ENCODE data around the gene BCAS1. TPM values are rescaled to one million over a fixed set of nuclear protein-coding genes. Genes with fewer than 3 reads are reported as not detected.

BCAS1 gene
- total RNA-seq, 1 donor from 2014 or later, result 2.8 TPM

- TF ChIP-seq CTCF (IDR thresholded peaks at IDR 0.05), result no peak
- Histone ChIP-seq H3K4me1 (no peaks in the 10 kb centered on the region), H3K9me3 (no peaks in the 10 kb centered on the region), H3K27me3 (ENCODE audit: low read depth) (no peaks in the 10 kb centered on the region), H3K36me3 (no peaks in the 10 kb centered on the region), H3K27ac (no peak overlapping the region), H3K4me3 (no peak overlapping the region)
- intact Hi-C loops (cut with DNase I), result no loop called here
- no peak for ATAC-seq
- no peak for DNase-seq
These were observed 5.9 kb upstream of the BCAS1 start for GRCh38 chr20:54076259-54076658.

- Histone ChIP-seq H3K4me1 (no peaks in the 10 kb centered on the region), H3K27ac (no peak overlapping the region), H3K4me3 (no peak overlapping the region), H3K27me3 (ENCODE audit: low read depth) (no peaks in the 10 kb centered on the region), H3K9me3 (no peaks in the 10 kb centered on the region), H3K36me3 (no peaks in the 10 kb centered on the region)
- DNase-seq, result no peak
- no peak for ATAC-seq
- intact Hi-C loops (cut with DNase I), result no loop called here
- TF ChIP-seq CTCF (IDR thresholded peaks at IDR 0.05), result no peak
These were observed 4.9 kb upstream of the BCAS1 start for GRCh38 chr20:54075322-54075721.

- intact Hi-C loops (cut with DNase I), result no loop called here
- no peaks in the 10 kb centered on the region for H3K9me3 ChIP-seq
- no peaks in the 10 kb centered on the region for H3K27me3 ChIP-seq (ENCODE audit: low read depth)
- no peaks in the 10 kb centered on the region for H3K4me1 ChIP-seq
- DNase-seq (no peak), ATAC-seq (no peak)
- no peak overlapping the region for H3K4me3 ChIP-seq
- TF ChIP-seq CTCF (IDR thresholded peaks at IDR 0.05), result no peak
- H3K27ac ChIP-seq, result no peak overlapping the region
- H3K36me3 ChIP-seq, result no peaks in the 10 kb centered on the region
These were observed 4.1 kb upstream of the BCAS1 start for GRCh38 chr20:54074511-54074910.

DNA sequence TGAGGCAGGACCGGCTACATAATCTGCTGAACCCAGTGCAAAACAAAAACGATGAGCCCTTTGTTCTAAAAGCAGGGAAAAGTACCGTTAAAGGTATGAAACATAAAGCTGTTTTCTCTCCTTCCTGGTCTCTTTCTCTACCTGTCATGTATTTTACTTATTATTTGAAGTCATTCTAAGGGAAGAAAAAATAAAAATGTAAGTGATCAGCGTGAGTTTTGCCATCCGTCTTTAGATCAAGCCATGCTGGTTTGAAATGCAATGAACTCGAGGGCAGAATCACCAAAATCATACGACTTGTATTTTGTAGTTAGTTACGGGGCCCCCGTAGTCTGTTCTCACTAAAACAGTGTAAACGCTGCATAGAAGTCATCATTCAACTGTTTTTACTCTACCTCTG, 2.9 kb upstream of the BCAS1 start:
- Histone ChIP-seq H3K4me1 (no peaks in the 10 kb centered on the region), H3K27ac (no peak overlapping the region), H3K9me3 (no peaks in the 10 kb centered on the region), H3K27me3 (ENCODE audit: low read depth) (no peaks in the 10 kb centered on the region), H3K36me3 (no peaks in the 10 kb centered on the region), H3K4me3 (no peak overlapping the region)
- intact Hi-C loops (cut with DNase I), result no loop called here
- ATAC-seq, result no peak
- no peak for DNase-seq
- TF ChIP-seq CTCF (IDR thresholded peaks at IDR 0.05), result no peak

GRCh38 chr20:54069501-54069971, 858 bp downstream of the BCAS1 start:
- no peak for TF ChIP-seq CTCF (IDR thresholded peaks at IDR 0.05)
- no peak overlapping the region for H3K4me3 ChIP-seq
- intact Hi-C loops (cut with DNase I), result no loop called here
- H3K27ac ChIP-seq, result no peak overlapping the region
- no peaks in the 10 kb centered on the region for H3K4me1 ChIP-seq
- no peaks in the 10 kb centered on the region for H3K9me3 ChIP-seq
- H3K36me3 ChIP-seq, result no peaks in the 10 kb centered on the region
- H3K27me3 ChIP-seq (ENCODE audit: low read depth), result no peaks in the 10 kb centered on the region
- DNase-seq (no peak), ATAC-seq (no peak)

DNA sequence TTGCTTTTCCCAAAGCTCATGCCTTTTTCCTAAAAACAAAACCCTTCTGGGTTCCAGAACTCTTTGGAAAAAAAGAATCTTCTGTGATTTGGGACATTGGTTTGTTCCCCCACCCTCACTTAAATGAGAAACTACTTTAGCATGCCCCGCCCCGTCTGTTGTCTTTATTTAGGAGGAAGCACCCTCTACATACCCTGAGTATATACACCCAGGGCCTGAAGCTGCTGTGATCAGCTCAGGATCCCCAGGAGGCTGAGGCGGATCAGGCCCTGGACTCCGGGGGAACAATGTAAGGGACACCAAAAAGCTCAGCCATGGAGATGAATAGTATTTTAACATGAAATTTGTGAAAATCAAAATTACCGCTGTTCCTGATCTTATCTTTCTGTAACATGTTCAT, 1.4 kb downstream of the BCAS1 start:
- H3K27ac ChIP-seq, result no peak overlapping the region
- no peaks in the 10 kb centered on the region for H3K9me3 ChIP-seq
- H3K27me3 ChIP-seq (ENCODE audit: low read depth), result no peaks in the 10 kb centered on the region
- H3K36me3 ChIP-seq, result no peaks in the 10 kb centered on the region
- no peaks in the 10 kb centered on the region for H3K4me1 ChIP-seq
- H3K4me3 ChIP-seq, result no peak overlapping the region
- intact Hi-C loops (cut with DNase I), result no loop called here
- DNase-seq, result no peak
- ATAC-seq, result no peak
- no peak for TF ChIP-seq CTCF (IDR thresholded peaks at IDR 0.05)
